K562 (cell line): ENCODE measurements around the gene CEP162. TPM values are rescaled to one million over a fixed set of nuclear protein-coding genes. Genes with fewer than 3 reads are reported as not detected.
"Not testable (repeated sequence)": the region's sequence is repeated elsewhere in the genome, so short reads cannot be mapped to it uniquely, and the experiment has no call there.

Experiments used
- ATAC-seq: fragments of 200-7000 bp; cut with Tn5 transposase; 3 replicates; pipeline ENCODE4 v1.9.1; 2020; ENCODE audit warnings: moderate library complexity
- BruUV-seq: library from RNA; stranded (reverse); fragments of 400-500 nt; replicated peaks from 2 replicates; lab custom pipeline; 2021; lab: Mats Ljungman, UMichigan
- CTCF ChIA-PET: fragments of 300-600 bp; formaldehyde crosslinking; extraction: SDS; loops from one replicate; lab custom pipeline; 2021; ENCODE audit warnings: low intra/inter-chr PET ratio; lab: Yijun Ruan, JAX
- POLR2A ChIA-PET: fragments of 300-600, 350-650 bp; sonication (Branson Sonifier 250); formaldehyde crosslinking; extraction: SDS; loops from one replicate; lab custom pipeline; 2021; ENCODE audit warnings: antibody characterized with exemption, inconsistent platforms; lab: Yijun Ruan, JAX
- DNase-seq, 4 experiments: peaks; one replicate each; pipeline versions ENCODE4 v3.0.0 to v3.0.0-alpha.2; 2011 to 2018; ENCODE audit warnings: low spot score in 3 of 4, mixed read lengths in 3 of 4; ENCODE audit errors: extremely low read depth in 1 of 4
- FAIRE-seq: peaks from 2 replicates; lab custom pipeline; 2011; peaks lifted over from hg19 to GRCh38; lab: Jason Lieb, UNC
- H2AFZ ChIP-seq: 2 replicates; pipeline ENCODE4 v1.6.0; 2011; ENCODE audit warnings: low read depth, low read length, control low read depth, inconsistent platforms
- H3K27ac ChIP-seq: fragments of 200-600 bp; 3 replicates; pipeline ENCODE4 v1.8.0; 2011; ENCODE audit warnings: low read depth, mild to moderate bottlenecking, control low read depth, inconsistent platforms, low read length, moderate library complexity, mixed read lengths; ENCODE audit errors: extremely low read depth
- H3K27me3 ChIP-seq, 2 experiments: fragments of 300-600 bp in 1 of 2; 2 replicates in 1 of 2; 3 replicates in 1 of 2; pipeline versions ENCODE4 v1.6.0 to v1.8.0; 2011; ENCODE audit warnings: inconsistent platforms in 2 of 2, low read length in 2 of 2, mild to moderate bottlenecking in 1 of 2, mixed read lengths in 1 of 2, moderate library complexity in 1 of 2; ENCODE audit not compliant: control insufficient read depth in 2 of 2, insufficient read depth in 2 of 2
- H3K36me3 ChIP-seq: fragments of 300-600 bp; 3 replicates; pipeline ENCODE4 v1.8.0; 2011; ENCODE audit warnings: mild to moderate bottlenecking, low read length, inconsistent platforms; ENCODE audit not compliant: control insufficient read depth, insufficient read depth
- H3K4me1 ChIP-seq, 2 experiments: fragments of 200-600 bp in 1 of 2; replicated peaks in 1 of 2; 2 replicates in 1 of 2; 3 replicates in 1 of 2; pipeline versions ENCODE4 v1.5.1 to v1.8.0; 2011; ENCODE audit warnings: inconsistent platforms in 2 of 2, low read length in 2 of 2, mild to moderate bottlenecking in 1 of 2, mixed read lengths in 1 of 2, moderate library complexity in 1 of 2; ENCODE audit not compliant: control insufficient read depth in 2 of 2, insufficient read depth in 2 of 2
- H3K4me2 ChIP-seq: 2 replicates; pipeline ENCODE4 v1.6.1; 2011; ENCODE audit warnings: low read length, control low read depth, inconsistent platforms, mixed read lengths; ENCODE audit not compliant: insufficient read depth
- H3K4me3 ChIP-seq: fragments of 200-600 bp; sonication (generic), shearing (Covaris generic); 2 replicates; pipeline ENCODE4 v1.5.1; 2016; ENCODE audit warnings: control low read depth, inconsistent platforms
- H3K79me2 ChIP-seq: fragments of 200-600 bp; 3 replicates; pipeline ENCODE4 v1.8.0; 2011; ENCODE audit warnings: low read length, inconsistent platforms; ENCODE audit not compliant: control insufficient read depth, insufficient read depth
- H3K9ac ChIP-seq, 2 experiments: 2 replicates each; pipeline versions ENCODE4 v1.6.0 to v1.6.1; 2011; ENCODE audit warnings: low read depth in 2 of 2, low read length in 2 of 2, control low read depth in 1 of 2, inconsistent platforms in 1 of 2, mild to moderate bottlenecking in 1 of 2, mixed read lengths in 1 of 2; ENCODE audit not compliant: insufficient read depth in 1 of 2
- H3K9me1 ChIP-seq: one replicate; pipeline ENCODE4 v1.6.0; 2011; ENCODE audit warnings: inconsistent platforms, mild to moderate bottlenecking, low read length, moderate library complexity; ENCODE audit not compliant: control insufficient read depth, insufficient read depth
- H3K9me3 ChIP-seq: replicated peaks from 2 replicates; pipeline ENCODE4 v1.5.1; 2011; ENCODE audit warnings: low read depth, low read length, inconsistent platforms; ENCODE audit not compliant: control insufficient read depth, insufficient read depth
- H4K20me1 ChIP-seq: replicated peaks from 2 replicates; pipeline ENCODE4 v1.6.1; 2011; ENCODE audit warnings: low read length, inconsistent platforms, mixed read lengths; ENCODE audit not compliant: control insufficient read depth, insufficient read depth
- CHD2 ChIP-seq: IDR thresholded peaks from 2 replicates; pipeline ENCODE4 v1.6.1; 2011; ENCODE audit warnings: low read depth, low read length
- CXXC5 ChIP-seq: fragments of 250-450 bp; sonication (Bioruptor Pico); IDR thresholded peaks from 2 replicates; pipeline ENCODE4 v1.8.0; 2022; ENCODE audit warnings: inconsistent platforms, mild to moderate bottlenecking, moderate library complexity
- POLR3A ChIP-seq: IDR thresholded peaks from 2 replicates; pipeline ENCODE4 v1.6.1; 2011; ENCODE audit warnings: borderline replicate concordance, mild to moderate bottlenecking, moderate library complexity; ENCODE audit not compliant: insufficient read length, insufficient read depth; ENCODE audit errors: extremely low read depth
- RBM15 ChIP-seq: fragments of 200-400 bp; formaldehyde crosslinking; IDR thresholded peaks from 2 replicates; pipeline ENCODE4 v1.6.1; 2018; ENCODE audit warnings: mild to moderate bottlenecking, low read length, moderate library complexity; ENCODE audit not compliant: insufficient read depth
- SRSF7 ChIP-seq: fragments of 200-400 bp; formaldehyde crosslinking; optimal IDR thresholded peaks from 2 replicates; pipeline ENCODE3; 2017; ENCODE audit warnings: mild to moderate bottlenecking, low read depth, low read length
- TFE3 ChIP-seq: fragments of 450-650 bp; formaldehyde crosslinking; IDR thresholded peaks from 2 replicates; pipeline ENCODE4 v1.4.0; 2020; ENCODE audit warnings: mild to moderate bottlenecking, mixed read lengths
- ZFX ChIP-seq: sonication (generic); formaldehyde crosslinking; IDR thresholded peaks from 2 replicates; pipeline ENCODE4 v1.8.0; 2022; ENCODE audit warnings: mild to moderate bottlenecking, missing genetic modification reagents, moderate library complexity
- ZNF431 ChIP-seq: sonication (generic); formaldehyde crosslinking; IDR thresholded peaks from 2 replicates; pipeline ENCODE4 v1.8.0; 2022; ENCODE audit warnings: mild to moderate bottlenecking, missing genetic modification reagents
- WGBS: fragments of 100-300 bp; shearing (Covaris generic); methylation state at CpG from one replicate; pipeline ENCODE4 v1.1.6; 2016; ENCODE audit warnings: low coverage, mixed read lengths; ENCODE audit not compliant: insufficient coverage; ENCODE audit errors: missing lambda C conversion rate; 5-methylcytosine and 5-hydroxymethylcytosine counted together
- in situ Hi-C: fragments of 300-500 bp; cut with MboI; formaldehyde crosslinking; loops from 4 replicates; pipeline ENCODE4 v1.15.0; 2018; ENCODE audit warnings: inconsistent platforms, mixed read lengths
- intact Hi-C: fragments of 100-400 bp; cut with micrococcal nuclease; formaldehyde crosslinking; loops from 2 replicates; pipeline ENCODE4 v1.14.2; 2022
- polyA plus RNA-seq, 8 experiments: library from polyadenylated mRNA; depleted of rRNA in 4 of 8; stranded (reverse) in 5 of 8; unstranded in 3 of 8; fragments of >200 nt; fragmentation: Nextera tagmentation in 2 of 8; fragmentation: Illumina TruSeq in 1 of 8; extraction: Ambion mirVana in 2 of 8; extraction: Trizol in 1 of 8; gene quantifications; 2 replicates each; pipeline versions ENCODE4 v1.2.1 to v1.2.3, GENCODE V29; 2011 to 2014; ENCODE audit warnings: inconsistent platforms in 1 of 8, missing spikeins in 1 of 8
- total RNA-seq, 7 experiments: library from RNA; depleted of rRNA in 6 of 7; stranded (reverse); fragments of >200 nt in 6 of 7; fragmentation: Illumina TruSeq in 2 of 7; extraction: Trizol in 2 of 7; gene quantifications; 2 replicates each; pipeline versions ENCODE4 v1.2.1 to v1.2.3, GENCODE V29; 2011 to 2021; ENCODE audit warnings: low replicate concordance in 1 of 7
- TF ChIP-seq, protein P1 (sequence below): fragments of 450-650 bp; IDR thresholded peaks from 2 replicates; pipeline ENCODE4 v1.6.1; 2016; ENCODE audit warnings: mild to moderate bottlenecking

The CEP162 gene
- total and polyA plus RNA-seq, 9 of the 15 experiments (the other 6 are each of a cell fraction or from before 2014, with no cell fraction given) = 3.9 to 8.6 (median 6.7) TPM

GRCh38 chr6:84191802-84192201 is 35.6 kb downstream of the CEP162 start:
- 48% methylated on average over 2 of the region's 2 CpGs for WGBS
- FAIRE-seq (no peak), ATAC-seq (no peak), DNase-seq (no peak)
- Histone ChIP-seq H2AFZ (no peak overlapping the region), H3K27ac (no peak overlapping the region), H3K9ac (no peak overlapping the region), H3K9me1 (no peaks in the 10 kb centered on the region), H3K9me3 (no peaks in the 10 kb centered on the region; the same call in 1 of the 2 replicates), H3K36me3 (peaks cover 33% of the 10 kb centered on the region), H3K27me3 (no peaks in the 10 kb centered on the region), H4K20me1 (no peaks in the 10 kb centered on the region), H3K79me2 (no peaks in the 10 kb centered on the region), H3K4me3 (no peak overlapping the region), H3K4me1 (no peaks in the 10 kb centered on the region), H3K4me2 (no peak overlapping the region)
- in situ Hi-C loops (no loop called here), intact Hi-C loops (no loop called here)
- no TSS peak for BruUV-seq
- CTCF ChIA-PET = no interaction called here
- no peak for TF ChIP-seq CHD2
- no peak for TF ChIP-seq SRSF7
- no peak for TF ChIP-seq CXXC5 (CRISPR knock-in tag)
- TF ChIP-seq RBM15 = no peak
- no peak for TF ChIP-seq ZFX
- no peak for TF ChIP-seq POLR3A
- TF ChIP-seq, protein P1, sequence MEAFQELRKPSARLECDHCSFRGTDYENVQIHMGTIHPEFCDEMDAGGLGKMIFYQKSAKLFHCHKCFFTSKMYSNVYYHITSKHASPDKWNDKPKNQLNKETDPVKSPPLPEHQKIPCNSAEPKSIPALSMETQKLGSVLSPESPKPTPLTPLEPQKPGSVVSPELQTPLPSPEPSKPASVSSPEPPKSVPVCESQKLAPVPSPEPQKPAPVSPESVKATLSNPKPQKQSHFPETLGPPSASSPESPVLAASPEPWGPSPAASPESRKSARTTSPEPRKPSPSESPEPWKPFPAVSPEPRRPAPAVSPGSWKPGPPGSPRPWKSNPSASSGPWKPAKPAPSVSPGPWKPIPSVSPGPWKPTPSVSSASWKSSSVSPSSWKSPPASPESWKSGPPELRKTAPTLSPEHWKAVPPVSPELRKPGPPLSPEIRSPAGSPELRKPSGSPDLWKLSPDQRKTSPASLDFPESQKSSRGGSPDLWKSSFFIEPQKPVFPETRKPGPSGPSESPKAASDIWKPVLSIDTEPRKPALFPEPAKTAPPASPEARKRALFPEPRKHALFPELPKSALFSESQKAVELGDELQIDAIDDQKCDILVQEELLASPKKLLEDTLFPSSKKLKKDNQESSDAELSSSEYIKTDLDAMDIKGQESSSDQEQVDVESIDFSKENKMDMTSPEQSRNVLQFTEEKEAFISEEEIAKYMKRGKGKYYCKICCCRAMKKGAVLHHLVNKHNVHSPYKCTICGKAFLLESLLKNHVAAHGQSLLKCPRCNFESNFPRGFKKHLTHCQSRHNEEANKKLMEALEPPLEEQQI = no peak
- TF ChIP-seq ZNF431 (CRISPR knock-in tag) = no peak
- TF ChIP-seq TFE3 (CRISPR knock-in tag) = no peak
- POLR2A ChIA-PET = no interaction called here

- intact Hi-C loops, H3K79me2 ChIP-seq, FAIRE-seq, CTCF ChIA-PET, DNase-seq, H3K27ac ChIP-seq, POLR2A ChIA-PET, in situ Hi-C loops, H3K4me2 ChIP-seq, H3K4me1 ChIP-seq, BruUV-seq, ATAC-seq, H3K9ac ChIP-seq, H3K9me1 ChIP-seq, H3K9me3 ChIP-seq, H2AFZ ChIP-seq, H3K27me3 ChIP-seq, H4K20me1 ChIP-seq, H3K4me3 ChIP-seq: not testable (repeated sequence)
- peaks cover 24% of the 10 kb centered on the region for H3K36me3 ChIP-seq
- 90% methylated on average over 2 of the region's 25 CpGs for WGBS
Observed at GRCh38 chr6:84189356-84189755, 38.1 kb downstream of the CEP162 start.
